Measurements from ENCODE around the gene TTLL1.

GRCh38 chr22:43078522-43078921, 10.7 kb downstream of the TTLL1 start:
- no peak for TF ChIP-seq EZH2 (IDR thresholded peaks at IDR 0.05; ENCODE audit: low read depth, unreplicated experiment)
- no peak for TF ChIP-seq CREB1 (CRISPR knock-in tag; IDR thresholded peaks at IDR 0.05; ENCODE audit: low read depth)
- TF ChIP-seq, protein P1, sequence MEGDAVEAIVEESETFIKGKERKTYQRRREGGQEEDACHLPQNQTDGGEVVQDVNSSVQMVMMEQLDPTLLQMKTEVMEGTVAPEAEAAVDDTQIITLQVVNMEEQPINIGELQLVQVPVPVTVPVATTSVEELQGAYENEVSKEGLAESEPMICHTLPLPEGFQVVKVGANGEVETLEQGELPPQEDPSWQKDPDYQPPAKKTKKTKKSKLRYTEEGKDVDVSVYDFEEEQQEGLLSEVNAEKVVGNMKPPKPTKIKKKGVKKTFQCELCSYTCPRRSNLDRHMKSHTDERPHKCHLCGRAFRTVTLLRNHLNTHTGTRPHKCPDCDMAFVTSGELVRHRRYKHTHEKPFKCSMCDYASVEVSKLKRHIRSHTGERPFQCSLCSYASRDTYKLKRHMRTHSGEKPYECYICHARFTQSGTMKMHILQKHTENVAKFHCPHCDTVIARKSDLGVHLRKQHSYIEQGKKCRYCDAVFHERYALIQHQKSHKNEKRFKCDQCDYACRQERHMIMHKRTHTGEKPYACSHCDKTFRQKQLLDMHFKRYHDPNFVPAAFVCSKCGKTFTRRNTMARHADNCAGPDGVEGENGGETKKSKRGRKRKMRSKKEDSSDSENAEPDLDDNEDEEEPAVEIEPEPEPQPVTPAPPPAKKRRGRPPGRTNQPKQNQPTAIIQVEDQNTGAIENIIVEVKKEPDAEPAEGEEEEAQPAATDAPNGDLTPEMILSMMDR (conservative IDR thresholded peaks at IDR 0.05; ENCODE audit: low read depth in 2 of 2) = no peak
- no peak for TF ChIP-seq STAT1 (IDR thresholded peaks at IDR 0.05; ENCODE audit: unreplicated experiment)
- TF ChIP-seq, protein P2, sequence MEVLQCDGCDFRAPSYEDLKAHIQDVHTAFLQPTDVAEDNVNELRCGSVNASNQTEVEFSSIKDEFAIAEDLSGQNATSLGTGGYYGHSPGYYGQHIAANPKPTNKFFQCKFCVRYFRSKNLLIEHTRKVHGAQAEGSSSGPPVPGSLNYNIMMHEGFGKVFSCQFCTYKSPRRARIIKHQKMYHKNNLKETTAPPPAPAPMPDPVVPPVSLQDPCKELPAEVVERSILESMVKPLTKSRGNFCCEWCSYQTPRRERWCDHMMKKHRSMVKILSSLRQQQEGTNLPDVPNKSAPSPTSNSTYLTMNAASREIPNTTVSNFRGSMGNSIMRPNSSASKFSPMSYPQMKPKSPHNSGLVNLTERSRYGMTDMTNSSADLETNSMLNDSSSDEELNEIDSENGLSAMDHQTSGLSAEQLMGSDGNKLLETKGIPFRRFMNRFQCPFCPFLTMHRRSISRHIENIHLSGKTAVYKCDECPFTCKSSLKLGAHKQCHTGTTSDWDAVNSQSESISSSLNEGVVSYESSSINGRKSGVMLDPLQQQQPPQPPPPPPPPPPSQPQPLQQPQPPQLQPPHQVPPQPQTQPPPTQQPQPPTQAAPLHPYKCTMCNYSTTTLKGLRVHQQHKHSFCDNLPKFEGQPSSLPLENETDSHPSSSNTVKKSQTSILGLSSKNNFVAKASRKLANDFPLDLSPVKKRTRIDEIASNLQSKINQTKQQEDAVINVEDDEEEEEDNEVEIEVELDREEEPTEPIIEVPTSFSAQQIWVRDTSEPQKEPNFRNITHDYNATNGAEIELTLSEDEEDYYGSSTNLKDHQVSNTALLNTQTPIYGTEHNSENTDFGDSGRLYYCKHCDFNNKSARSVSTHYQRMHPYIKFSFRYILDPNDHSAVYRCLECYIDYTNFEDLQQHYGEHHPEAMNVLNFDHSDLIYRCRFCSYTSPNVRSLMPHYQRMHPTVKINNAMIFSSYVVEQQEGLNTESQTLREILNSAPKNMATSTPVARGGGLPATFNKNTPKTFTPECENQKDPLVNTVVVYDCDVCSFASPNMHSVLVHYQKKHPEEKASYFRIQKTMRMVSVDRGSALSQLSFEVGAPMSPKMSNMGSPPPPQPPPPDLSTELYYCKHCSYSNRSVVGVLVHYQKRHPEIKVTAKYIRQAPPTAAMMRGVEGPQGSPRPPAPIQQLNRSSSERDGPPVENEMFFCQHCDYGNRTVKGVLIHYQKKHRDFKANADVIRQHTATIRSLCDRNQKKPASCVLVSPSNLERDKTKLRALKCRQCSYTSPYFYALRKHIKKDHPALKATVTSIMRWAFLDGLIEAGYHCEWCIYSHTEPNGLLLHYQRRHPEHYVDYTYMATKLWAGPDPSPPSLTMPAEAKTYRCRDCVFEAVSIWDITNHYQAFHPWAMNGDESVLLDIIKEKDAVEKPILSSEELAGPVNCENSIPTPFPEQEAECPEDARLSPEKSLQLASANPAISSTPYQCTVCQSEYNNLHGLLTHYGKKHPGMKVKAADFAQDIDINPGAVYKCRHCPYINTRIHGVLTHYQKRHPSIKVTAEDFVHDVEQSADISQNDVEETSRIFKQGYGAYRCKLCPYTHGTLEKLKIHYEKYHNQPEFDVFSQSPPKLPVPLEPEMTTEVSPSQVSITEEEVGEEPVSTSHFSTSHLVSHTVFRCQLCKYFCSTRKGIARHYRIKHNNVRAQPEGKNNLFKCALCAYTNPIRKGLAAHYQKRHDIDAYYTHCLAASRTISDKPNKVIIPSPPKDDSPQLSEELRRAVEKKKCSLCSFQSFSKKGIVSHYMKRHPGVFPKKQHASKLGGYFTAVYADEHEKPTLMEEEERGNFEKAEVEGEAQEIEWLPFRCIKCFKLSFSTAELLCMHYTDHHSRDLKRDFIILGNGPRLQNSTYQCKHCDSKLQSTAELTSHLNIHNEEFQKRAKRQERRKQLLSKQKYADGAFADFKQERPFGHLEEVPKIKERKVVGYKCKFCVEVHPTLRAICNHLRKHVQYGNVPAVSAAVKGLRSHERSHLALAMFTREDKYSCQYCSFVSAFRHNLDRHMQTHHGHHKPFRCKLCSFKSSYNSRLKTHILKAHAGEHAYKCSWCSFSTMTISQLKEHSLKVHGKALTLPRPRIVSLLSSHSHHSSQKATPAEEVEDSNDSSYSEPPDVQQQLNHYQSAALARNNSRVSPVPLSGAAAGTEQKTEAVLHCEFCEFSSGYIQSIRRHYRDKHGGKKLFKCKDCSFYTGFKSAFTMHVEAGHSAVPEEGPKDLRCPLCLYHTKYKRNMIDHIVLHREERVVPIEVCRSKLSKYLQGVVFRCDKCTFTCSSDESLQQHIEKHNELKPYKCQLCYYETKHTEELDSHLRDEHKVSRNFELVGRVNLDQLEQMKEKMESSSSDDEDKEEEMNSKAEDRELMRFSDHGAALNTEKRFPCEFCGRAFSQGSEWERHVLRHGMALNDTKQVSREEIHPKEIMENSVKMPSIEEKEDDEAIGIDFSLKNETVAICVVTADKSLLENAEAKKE (CRISPR knock-in tag; IDR thresholded peaks at IDR 0.05) = no peak
- no peak for TF ChIP-seq EZH2phosphoT487 (IDR thresholded peaks at IDR 0.05; ENCODE audit: unreplicated experiment)
- no peak for TF ChIP-seq ZNF331 (CRISPR knock-in tag; IDR thresholded peaks at IDR 0.05; ENCODE audit: low read depth)
- TF ChIP-seq, protein P3, sequence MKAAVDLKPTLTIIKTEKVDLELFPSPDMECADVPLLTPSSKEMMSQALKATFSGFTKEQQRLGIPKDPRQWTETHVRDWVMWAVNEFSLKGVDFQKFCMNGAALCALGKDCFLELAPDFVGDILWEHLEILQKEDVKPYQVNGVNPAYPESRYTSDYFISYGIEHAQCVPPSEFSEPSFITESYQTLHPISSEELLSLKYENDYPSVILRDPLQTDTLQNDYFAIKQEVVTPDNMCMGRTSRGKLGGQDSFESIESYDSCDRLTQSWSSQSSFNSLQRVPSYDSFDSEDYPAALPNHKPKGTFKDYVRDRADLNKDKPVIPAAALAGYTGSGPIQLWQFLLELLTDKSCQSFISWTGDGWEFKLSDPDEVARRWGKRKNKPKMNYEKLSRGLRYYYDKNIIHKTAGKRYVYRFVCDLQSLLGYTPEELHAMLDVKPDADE (IDR thresholded peaks at IDR 0.05) = no peak
- TF ChIP-seq POLR2AphosphoS5 (IDR thresholded peaks at IDR 0.05; ENCODE audit: low read depth) = no peak

All from GM23338 (cell line).